Activated CD8-positive, alpha-beta memory T cell treated with anti-CD3 and anti-CD28 coated beads for 1 hour (primary cell): Measurements from ENCODE around the gene ETV3.
"Not testable (repeated sequence)": the region's sequence is repeated elsewhere in the genome, so short reads cannot be mapped to it uniquely, and the experiment has no call there.

Experiments used
- DNase-seq, 2 donors: peaks; one replicate each; pipeline ENCODE4 v3.0.0-alpha.2; 2020; ENCODE audit warnings: low read depth in 1 of 2; ENCODE audit errors: extremely low read depth in 1 of 2

ETV3 gene

GRCh38 chr1:157138220-157139051, at the start of gene ETV3:
Gene ETV3, minus strand, starts transcription at chr1:157138395. Its CDS starts 2,043 bp downstream, at chr1:157136352.
- DNase-seq = peak; percentile 66 to 78

- no peak for DNase-seq
Measured at GRCh38 chr1:157186281-157186992, 48.2 kb upstream of the ETV3 start.

- DNase-seq = no peak
Measured at GRCh38 chr1:157183870-157184269, 45.7 kb upstream of the ETV3 start.

- DNase-seq = not testable (repeated sequence)
Measured at GRCh38 chr1:157182371-157182770, 44.2 kb upstream of the ETV3 start.

GRCh38 chr1:157181790-157182189, 43.6 kb upstream of the ETV3 start:
- no peak for DNase-seq

- DNase-seq = no peak
Measured at GRCh38 chr1:157181258-157181657, 43.1 kb upstream of the ETV3 start.

- no peak for DNase-seq
Measured at GRCh38 chr1:157178490-157178889, 40.3 kb upstream of the ETV3 start.

- DNase-seq = no peak
Measured at GRCh38 chr1:157177733-157178394, 39.7 kb upstream of the ETV3 start.

- DNase-seq = no peak
Measured at GRCh38 chr1:157176591-157177121, 38.5 kb upstream of the ETV3 start.

GRCh38 chr1:157176016-157176415, 37.8 kb upstream of the ETV3 start:
- DNase-seq = no peak

GRCh38 chr1:157173900-157174410, 35.8 kb upstream of the ETV3 start:
- DNase-seq = no peak

- not testable (repeated sequence) for DNase-seq
Measured at GRCh38 chr1:157173241-157173640, 35.0 kb upstream of the ETV3 start.

GRCh38 chr1:157172591-157172990, 34.4 kb upstream of the ETV3 start:
- not testable (repeated sequence) for DNase-seq

- DNase-seq = not testable (repeated sequence)
Measured at GRCh38 chr1:157171903-157172503, 33.8 kb upstream of the ETV3 start.

GRCh38 chr1:157170677-157171515, 32.7 kb upstream of the ETV3 start:
- no peak for DNase-seq

GRCh38 chr1:157168015-157168414, 29.8 kb upstream of the ETV3 start:
- no peak for DNase-seq

- DNase-seq = no peak
Measured at GRCh38 chr1:157167437-157167836, 29.2 kb upstream of the ETV3 start.

GRCh38 chr1:157166590-157166989, 28.4 kb upstream of the ETV3 start:
- DNase-seq = no peak

- peak; percentile 21 to 46 for DNase-seq
Measured at GRCh38 chr1:157163273-157164127, 25.3 kb upstream of the ETV3 start.
